NB4 (cell line): Measurements from ENCODE around the gene CHST15.

Experiments used
- DNase-seq: peaks from one replicate; pipeline ENCODE4 v3.0.0; 2010; ENCODE audit warnings: low read depth
- H3K4me3 ChIP-seq: one replicate; pipeline ENCODE4 v1.5.1; 2011; ENCODE audit warnings: mild to moderate bottlenecking, low read depth, low read length, moderate library complexity
- MYC ChIP-seq: IDR thresholded peaks from 2 replicates; pipeline ENCODE4 v1.6.1; 2011; ENCODE audit warnings: low read depth, low read length
- POLR2A ChIP-seq: IDR thresholded peaks from 2 replicates; pipeline ENCODE4 v1.6.1; 2011; ENCODE audit warnings: mild to moderate bottlenecking; ENCODE audit not compliant: insufficient read length; ENCODE audit errors: extremely low read depth
- TF ChIP-seq, protein P1 (sequence below): IDR thresholded peaks from one replicate; pipeline ENCODE4 v1.5.1; 2012; ENCODE audit warnings: low read depth, low read length
- TF ChIP-seq, protein P2 (sequence below): IDR thresholded peaks from 2 replicates; pipeline ENCODE4 v1.6.1; 2011; ENCODE audit warnings: low read depth, low read length

Gene CHST15

DNA sequence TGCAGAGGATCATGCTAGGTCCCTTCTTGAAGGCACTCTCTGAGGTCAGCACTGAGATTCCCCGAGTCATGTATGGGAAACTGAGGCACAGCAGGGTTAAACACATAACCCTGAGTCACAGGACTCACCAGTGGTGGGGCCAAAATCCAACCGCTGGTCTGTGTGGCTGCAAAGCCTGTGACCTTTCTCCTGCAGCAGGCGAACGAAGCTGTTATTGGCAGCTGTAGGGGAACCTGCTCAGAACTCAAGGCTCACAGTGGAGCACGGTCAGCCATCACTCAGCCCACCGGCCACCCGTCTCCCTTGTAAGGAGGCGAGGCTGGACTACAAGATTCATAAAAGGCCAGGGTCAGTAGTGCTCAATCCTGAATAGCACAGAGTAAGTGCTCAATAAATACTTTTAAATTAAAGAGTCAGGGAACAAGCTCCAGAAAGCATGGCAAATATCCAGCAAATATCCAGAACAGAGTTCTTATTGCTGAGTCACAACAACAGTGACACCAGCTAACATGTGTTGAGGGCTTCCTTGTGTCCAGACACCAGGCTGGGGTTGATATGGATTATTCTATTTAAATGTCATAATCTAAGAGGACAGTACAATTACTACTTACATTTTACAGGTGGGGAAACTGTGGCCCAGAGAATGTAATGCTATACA is 34.9 kb downstream of the CHST15 start:
- DNase-seq, result no peak
- H3K4me3 ChIP-seq, result no peak overlapping the region

DNA sequence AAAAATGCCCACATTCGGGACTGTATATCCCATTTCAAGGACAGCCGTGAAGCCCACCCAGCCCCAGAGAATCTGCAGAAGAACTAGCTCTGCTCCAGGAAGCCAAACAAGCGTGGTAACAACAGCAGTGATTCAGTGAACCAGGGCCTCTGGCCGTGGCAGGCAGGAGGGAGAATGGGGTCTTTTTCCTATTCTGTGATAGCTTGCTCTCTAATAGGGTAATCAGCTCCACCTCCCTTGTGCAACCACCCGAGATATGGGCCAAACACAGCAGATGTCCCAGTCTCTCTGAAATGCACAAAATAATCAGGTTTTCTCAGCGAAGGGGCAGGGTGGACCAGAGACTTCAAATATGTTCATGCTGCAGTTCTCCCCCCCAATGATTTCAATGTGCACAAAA is 35.8 kb downstream of the CHST15 start:
- no peak for DNase-seq
- H3K4me3 ChIP-seq, result no peak overlapping the region
- TF ChIP-seq POLR2A (no peak), MYC (no peak)
- TF ChIP-seq, protein P1, sequence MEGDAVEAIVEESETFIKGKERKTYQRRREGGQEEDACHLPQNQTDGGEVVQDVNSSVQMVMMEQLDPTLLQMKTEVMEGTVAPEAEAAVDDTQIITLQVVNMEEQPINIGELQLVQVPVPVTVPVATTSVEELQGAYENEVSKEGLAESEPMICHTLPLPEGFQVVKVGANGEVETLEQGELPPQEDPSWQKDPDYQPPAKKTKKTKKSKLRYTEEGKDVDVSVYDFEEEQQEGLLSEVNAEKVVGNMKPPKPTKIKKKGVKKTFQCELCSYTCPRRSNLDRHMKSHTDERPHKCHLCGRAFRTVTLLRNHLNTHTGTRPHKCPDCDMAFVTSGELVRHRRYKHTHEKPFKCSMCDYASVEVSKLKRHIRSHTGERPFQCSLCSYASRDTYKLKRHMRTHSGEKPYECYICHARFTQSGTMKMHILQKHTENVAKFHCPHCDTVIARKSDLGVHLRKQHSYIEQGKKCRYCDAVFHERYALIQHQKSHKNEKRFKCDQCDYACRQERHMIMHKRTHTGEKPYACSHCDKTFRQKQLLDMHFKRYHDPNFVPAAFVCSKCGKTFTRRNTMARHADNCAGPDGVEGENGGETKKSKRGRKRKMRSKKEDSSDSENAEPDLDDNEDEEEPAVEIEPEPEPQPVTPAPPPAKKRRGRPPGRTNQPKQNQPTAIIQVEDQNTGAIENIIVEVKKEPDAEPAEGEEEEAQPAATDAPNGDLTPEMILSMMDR, result no peak
- TF ChIP-seq, protein P2, sequence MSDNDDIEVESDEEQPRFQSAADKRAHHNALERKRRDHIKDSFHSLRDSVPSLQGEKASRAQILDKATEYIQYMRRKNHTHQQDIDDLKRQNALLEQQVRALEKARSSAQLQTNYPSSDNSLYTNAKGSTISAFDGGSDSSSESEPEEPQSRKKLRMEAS, result no peak

More for the DNA sequence above, 34.9 kb downstream of the CHST15 start:
- TF ChIP-seq POLR2A (no peak), MYC (no peak)
- TF ChIP-seq, protein P2, result no peak
- TF ChIP-seq, protein P1, result no peak

DNA sequence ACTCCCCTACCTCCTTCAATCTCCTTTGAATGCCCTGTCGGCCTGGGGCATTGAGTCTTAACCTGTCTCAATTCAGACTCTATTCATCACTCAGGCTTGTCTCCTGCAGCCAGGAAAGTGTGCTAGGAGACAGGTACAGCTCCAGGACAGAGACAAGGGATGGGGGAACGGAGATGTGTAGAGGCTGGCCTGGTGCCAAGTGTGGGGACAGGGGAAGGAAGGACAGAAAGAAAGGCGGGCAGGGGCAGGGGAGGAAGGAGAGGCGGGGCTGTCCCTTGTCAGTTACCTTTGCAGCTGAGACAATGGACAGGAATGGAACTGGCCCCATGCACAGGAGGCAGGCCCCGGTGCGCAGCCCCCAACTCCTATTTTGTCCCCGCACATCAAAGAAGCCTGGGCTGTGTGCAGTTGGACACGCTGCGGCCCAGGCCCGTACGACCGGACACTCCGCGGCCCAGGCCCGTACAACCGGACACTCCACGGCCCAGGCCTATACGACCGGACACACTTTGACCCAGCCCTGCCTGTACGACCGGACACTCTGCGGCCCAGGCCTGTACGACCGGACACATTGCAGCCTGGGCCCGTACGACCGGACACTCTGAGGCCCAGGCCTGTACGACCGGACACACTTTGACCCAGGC is 36.9 kb downstream of the CHST15 start:
- TF ChIP-seq MYC (no peak), POLR2A (no peak)
- TF ChIP-seq, protein P1, result no peak
- TF ChIP-seq, protein P2, result no peak
- DNase-seq, result no peak
- H3K4me3 ChIP-seq, result no peak overlapping the region

DNA sequence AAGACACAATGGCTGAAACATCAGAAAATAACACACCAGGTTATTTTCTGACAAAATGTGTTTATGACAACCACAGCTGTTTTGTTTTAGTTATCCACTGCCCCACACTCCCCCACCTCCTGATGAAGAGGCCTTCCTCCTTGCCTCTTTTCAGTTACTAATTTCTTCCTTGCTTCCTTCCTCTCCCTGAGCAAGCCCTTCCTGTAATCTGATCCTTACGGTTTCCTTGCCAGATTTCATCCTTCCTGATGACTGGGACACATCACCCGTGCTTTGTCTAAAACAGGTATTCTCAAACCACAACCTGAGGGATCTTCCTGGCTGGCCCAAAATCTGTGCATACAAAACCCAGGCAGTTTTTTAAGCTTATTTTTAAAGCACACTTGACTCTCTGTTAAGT is 39.4 kb downstream of the CHST15 start:
- H3K4me3 ChIP-seq, result no peak overlapping the region
- TF ChIP-seq POLR2A (no peak), MYC (no peak)
- TF ChIP-seq, protein P1, result no peak
- TF ChIP-seq, protein P2, result no peak
- DNase-seq, result no peak

DNA sequence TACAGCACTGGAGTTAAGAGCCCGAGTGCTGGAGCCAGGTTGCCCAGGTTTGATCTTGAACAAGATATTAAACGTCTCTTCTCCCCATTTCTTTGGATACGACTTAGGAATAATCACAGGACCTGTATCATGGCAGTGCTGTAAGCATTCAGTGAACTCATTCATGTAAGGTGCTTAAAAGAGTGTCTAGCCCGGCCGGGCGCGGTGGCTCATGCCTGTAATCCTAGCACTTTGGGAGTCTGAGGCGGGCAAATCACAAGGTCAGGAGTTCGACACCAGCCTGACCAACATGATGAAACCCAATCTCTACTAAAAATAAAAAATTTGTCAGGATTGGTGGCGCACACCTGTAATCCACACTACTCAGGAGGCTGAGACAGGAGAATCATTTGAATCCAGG is 40.8 kb downstream of the CHST15 start:
- no peak for DNase-seq
- TF ChIP-seq POLR2A (no peak), MYC (no peak)
- TF ChIP-seq, protein P2, result no peak
- TF ChIP-seq, protein P1, result no peak
- H3K4me3 ChIP-seq, result no peak overlapping the region
